C4-2B (cell line): ENCODE data around the gene GLB1L2.

Experiments used
- ZFX ChIP-seq: fragments of 450-650 bp; IDR thresholded peaks from 2 replicates; pipeline ENCODE4 v1.6.1; 2017
- TF ChIP-seq, protein P1 (sequence below): fragments of 450-650 bp; conservative IDR thresholded peaks from 2 replicates; pipeline ENCODE4 v1.5.1; 2017; ENCODE audit warnings: mild to moderate bottlenecking

GRCh38 chr11:134394311-134394710 lies 62.5 kb downstream of the GLB1L2 start:
- TF ChIP-seq, protein P1, sequence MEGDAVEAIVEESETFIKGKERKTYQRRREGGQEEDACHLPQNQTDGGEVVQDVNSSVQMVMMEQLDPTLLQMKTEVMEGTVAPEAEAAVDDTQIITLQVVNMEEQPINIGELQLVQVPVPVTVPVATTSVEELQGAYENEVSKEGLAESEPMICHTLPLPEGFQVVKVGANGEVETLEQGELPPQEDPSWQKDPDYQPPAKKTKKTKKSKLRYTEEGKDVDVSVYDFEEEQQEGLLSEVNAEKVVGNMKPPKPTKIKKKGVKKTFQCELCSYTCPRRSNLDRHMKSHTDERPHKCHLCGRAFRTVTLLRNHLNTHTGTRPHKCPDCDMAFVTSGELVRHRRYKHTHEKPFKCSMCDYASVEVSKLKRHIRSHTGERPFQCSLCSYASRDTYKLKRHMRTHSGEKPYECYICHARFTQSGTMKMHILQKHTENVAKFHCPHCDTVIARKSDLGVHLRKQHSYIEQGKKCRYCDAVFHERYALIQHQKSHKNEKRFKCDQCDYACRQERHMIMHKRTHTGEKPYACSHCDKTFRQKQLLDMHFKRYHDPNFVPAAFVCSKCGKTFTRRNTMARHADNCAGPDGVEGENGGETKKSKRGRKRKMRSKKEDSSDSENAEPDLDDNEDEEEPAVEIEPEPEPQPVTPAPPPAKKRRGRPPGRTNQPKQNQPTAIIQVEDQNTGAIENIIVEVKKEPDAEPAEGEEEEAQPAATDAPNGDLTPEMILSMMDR, result no peak
- no peak for TF ChIP-seq ZFX
